Measurements from ENCODE around the gene HIF3A.
"Not testable (repeated sequence)": the region's sequence is repeated elsewhere in the genome, so short reads cannot be mapped to it uniquely, and the experiment has no call there.

Gene HIF3A

DNA sequence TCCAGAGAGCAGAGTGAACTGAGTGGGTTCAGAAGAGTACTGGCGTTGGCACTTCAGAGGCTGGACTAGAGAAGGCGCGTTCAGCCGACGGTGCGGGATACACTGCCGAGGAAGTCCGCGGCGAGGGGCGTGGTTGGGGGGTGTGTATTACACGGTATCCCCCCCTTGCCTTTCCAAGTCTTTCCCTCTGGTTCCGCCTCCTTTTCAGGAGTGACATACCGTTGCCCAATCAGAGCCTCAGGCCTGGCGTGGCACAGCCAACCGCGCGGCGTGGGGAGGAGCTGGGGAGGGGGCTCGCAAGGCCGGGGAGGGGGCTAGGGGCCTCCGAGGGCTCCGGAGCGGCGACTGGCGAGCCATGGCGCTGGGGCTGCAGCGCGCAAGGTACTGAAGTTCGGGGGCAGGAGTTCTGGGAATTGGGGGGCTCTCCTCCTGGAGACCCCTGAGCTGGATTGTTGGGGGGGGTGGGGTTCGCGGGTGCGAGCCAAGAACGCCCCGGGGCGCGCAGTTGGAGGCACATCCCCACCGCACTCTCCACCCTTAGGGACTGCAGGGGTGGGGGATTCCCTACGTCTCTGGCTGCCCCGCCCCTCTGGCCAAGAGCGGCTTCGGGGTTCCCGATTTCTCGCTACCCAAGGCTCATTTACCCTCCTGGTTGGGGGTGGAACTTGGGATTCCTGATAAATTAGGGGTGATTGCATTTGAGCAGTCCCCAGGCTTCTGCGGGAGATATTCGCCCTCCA, at the start of gene HIF3A:
HIF3A (plus strand) TSS at position 321 of the 740 bp plus-strand sequence; CDS start at position 356, 35 bp downstream.
- DNase-seq, result no peak

DNA sequence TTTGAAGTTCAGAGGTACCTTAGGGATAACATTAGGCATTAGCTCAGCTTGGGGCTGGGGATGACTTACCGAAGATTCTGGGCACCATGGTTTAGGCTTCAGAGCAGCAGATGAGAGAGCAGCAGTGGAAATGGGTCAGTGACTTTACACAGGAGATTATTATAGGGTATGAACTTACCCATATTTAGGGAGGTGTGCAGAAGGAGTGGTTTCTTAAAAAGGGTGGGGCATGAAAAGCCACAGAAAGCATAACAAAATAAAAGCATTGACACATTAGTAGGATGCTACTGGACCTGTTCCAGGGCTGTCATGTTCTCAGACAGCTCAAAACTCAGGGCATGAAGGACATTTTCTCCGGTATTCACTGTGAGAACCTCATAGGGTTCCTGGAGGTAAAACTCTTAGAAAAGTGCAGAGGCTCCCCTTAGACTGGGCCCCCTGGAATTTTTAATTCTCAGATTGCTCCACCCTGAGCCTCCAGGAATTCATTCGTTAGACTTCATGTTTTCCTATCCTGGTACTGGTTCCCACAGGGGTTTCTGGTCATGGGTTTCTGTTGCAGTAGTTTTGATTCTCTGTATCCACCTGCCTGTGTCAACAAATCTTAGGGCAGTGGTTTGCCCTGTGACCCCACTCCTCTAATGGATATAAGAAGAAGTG, 46.6 kb upstream of the HIF3A start:
- no peak for DNase-seq

DNA sequence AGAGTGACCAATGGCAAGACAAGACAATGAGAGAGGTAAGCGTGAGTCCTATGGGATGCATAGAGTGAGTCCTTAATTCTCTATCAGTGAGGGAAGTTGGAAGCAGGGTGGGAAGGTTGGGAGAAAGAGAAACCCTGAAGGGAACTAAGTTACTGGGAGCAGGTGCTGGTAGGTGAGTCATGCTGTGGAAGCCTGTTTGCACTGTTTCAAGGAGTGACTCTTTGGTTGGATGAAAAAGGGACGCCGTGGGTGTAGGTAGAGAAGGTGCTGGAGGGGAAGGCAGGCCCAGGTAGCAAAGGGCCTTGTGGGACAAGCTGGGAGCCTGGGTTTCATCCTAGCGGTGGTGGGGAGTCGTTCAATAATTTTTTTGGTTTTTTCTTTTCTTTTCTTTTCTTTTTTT, 45.4 kb upstream of the HIF3A start:
- DNase-seq, result no peak

DNA sequence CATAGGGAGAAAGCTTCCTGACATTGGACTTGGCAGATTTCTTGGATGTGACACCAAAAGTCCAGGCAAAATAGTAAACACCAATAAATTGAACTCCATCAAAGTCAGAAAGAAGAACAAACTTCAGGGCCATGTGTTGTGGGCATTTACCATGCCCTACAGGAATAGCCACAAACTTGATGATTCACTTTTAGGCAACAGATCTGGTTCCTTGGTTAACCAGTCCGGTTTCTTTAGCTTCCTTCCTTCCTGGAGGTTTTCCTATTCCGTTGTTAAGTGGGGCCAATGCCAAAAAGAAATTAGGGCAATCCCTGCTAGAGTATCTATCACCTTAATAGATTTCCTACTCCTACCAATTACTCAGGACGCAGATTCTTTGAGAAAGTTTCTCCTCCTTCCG, 42.1 kb upstream of the HIF3A start:
- DNase-seq, result no peak

DNA sequence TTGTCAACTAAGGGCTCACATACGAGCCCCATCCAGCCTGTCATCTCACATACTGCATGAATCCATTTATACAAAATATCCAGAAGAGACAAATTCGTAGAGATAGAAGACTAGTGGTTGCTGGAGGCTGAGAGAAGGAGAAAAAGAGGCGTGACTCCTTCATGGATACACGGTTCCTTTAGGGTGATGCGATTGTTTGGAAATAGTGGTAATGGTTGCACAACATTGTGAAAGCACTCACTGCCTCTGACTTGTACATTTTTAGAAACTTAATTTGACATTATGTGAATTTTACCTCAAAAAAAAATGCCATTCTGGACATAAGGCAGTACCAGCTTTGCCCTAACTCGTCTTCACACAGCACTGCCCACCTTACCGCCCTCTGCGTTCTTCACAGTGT, 40.0 kb upstream of the HIF3A start:
- DNase-seq, result no peak

DNA sequence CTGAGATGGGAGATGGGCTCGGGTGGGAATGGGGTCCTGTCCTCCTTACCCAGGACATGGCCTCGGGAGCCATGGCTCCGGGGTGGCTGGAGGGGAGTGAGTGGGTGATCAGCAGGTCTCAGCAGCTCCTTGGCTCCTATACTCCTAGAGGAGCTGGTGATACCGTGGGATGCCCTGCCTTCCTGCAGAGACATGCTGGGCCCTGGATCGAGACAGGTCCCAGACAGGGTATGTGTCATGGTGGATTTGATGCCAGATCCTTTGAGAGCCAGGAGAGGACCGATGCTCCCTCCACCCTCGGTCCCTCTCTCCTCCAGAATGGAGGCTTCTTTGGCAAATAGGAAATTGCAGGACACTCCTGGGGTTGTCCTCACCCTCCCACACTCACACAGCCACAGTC, 35.3 kb upstream of the HIF3A start:
- not testable (repeated sequence) for DNase-seq

DNA sequence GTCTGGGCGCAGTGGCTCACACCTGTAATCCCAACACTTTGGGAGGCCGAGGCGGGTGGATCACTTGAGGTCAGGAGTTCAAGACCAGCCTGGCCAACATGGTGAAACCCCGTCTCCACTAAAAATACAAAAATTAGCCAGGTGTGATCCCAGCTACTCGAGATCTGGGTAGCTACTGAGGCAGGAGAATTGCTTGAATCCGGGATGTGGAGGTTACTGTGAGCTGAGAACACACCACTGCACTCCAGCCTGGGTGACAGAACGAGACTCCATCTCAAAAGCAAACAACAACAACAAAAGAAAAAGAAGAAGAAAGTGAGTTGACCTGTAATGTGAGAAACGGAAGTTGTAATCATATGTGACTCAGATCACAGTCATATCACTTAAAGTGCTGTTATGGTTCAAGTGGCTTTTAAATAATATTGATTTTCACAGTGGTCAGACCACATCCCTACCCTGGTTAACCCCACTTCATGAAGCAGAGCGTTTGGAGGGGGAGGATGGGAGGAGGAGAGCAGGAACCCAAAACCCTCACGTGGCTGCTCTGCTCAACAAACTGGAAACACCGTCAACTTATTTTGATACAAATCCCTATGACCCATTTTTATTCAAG, 34.1 kb upstream of the HIF3A start:
- DNase-seq, result peak in 1 of 4 experiments; percentile 2

DNA sequence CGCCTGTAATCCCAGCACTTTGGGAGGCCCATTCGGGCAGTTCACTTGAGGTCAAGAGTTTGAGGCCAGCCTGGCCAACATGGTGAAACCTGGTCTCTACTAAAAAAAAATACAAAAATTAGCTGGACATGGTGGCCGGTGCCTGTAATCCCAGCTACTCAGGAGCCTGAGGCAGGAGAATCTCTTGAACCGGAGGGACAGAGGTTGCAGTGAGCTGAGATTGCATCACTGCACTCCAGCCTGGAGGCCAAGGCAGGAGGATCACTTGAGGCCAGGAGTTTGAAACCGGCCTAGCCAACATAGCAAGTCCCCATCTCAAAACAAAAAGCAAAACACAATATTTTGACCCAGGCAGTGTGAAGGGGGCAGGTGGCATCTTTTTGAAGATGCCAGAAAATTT, 32.0 kb upstream of the HIF3A start:
- DNase-seq, result not testable (repeated sequence)

DNA sequence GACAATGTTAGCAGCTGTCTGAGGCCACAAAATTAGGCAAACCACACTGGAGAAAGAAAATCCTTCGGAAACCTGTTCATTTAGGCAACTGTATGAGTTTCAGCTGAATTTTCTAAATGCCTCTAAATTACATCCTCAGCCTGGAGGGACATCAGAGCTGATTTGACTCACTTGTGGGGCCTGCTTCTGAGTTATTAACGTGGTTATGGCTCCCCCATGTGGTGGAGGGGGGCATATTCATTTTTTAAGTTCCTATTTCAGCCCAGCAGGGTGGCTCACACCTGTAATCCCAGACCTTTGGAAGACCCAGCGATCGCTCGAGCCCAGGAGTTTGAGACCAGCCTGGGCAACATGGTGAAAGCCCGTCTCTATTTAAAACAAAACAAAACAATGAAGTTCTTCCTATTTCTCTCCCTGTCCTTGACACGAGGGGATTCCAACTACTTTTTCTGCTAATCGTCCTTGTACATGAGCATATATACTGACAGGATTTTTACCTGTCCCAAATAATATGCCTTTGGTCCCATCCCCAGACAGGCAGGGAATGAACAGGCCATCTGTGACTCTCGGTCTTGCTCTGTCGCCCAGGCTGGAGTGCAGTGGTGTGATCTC, 31.5 kb upstream of the HIF3A start:
- DNase-seq, result peak; percentile 30 to 55 (median 45)

DNA sequence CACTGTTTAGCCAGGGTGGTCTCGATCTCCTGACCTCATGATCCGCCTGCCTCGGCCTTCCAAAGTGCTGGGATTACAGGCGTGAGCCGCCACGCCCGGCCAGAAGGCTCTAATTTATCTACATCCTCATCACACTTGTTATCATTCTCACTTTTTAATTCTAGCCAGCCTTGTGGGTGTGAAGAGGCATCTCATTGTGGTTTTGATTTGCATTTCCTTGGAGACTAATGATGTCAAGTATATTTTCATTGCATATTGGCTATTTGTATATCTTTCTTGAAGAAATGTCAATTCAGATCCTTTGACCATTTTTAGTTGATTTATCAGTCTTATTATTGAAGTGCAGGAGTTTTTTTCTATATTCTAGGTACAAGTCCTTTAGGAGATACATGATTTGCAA, 27.7 kb upstream of the HIF3A start:
- no peak for DNase-seq

DNA sequence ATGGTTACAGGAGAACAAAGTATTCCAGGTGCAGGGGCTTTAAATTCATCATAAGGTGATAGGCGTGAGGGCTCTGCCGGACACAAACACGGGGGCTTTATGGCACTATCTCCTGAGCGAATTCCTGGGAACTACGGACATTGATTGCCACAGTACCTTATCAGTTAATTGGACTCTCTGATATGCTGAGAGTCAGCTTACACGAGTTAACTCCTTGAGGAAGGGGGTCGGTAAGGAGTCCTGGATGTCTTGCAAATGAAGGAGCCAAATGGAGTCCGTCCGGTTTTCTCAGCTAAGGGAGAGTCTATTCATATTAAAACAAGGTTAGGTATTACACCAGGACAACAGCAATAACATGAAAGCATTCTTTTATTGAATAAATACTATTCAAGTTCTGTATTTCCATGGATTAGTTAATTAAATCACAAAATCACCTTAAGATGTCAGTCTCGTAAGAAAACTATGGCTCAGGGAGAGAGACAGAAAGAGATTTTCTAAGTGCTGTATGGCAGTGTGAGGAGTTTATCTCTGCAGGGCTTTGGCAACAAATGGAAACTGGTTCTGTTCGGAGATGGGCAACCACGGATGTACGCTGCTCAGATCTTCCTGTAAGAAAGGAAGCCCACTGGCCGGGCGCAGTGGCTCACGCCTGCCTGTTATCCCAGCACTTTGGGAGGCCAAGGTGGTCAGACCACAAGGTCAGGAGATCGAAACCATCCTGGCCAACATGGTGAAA, 26.2 kb upstream of the HIF3A start:
- no peak for DNase-seq

DNA sequence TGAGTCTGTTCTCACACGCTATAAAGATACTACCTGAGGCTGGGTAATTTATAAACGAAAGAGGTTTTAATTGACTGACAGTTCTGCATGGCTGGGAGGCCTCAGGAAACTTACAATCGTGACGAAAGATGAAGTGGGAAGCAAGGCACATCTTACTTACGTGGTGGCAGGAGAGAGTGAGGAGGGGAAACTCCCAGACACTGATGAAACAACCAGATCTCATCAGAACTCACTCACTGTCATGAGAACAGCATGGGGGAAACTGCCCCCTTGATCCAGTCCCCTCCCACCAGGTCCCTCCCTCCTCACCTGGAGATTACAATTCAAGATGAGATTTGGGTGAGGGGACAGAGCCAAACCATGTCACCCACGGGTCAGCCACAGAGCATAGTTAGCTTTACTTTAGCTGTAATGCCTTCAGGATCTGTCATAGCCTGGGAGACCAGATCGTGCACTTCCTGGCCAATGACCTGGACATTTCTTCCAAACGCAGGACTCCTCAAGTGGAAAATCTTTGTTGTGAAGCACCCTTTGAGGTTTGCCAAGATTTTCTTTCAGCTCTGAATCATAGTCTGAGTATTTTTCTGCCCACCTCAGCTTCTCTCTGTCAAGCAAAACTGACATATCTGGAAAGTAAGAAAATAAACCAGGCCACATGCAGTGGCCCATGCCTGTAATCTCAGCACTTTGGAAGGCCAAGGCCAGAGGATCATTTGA, 25.2 kb upstream of the HIF3A start:
- DNase-seq, result no peak

DNA sequence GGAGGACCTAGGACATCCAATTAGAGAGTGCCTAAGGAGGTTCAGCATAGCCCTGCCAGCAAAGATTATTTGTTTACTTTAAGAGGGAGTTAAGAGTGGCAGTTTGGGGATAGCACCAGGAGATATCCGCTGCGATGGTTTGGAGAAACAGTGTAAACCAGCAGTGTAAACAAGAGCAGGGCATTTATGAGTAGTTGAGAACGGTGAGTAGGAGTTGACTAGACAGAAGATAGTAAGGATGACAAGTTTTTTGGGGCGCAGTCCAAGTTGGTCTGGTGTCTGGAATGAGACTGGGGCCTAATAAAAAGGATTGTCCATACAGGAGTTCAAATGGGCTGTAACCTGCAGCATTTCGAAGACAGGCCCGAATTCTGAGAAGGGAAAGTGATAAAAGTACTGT, 22.9 kb upstream of the HIF3A start:
- not testable (repeated sequence) for DNase-seq

DNA sequence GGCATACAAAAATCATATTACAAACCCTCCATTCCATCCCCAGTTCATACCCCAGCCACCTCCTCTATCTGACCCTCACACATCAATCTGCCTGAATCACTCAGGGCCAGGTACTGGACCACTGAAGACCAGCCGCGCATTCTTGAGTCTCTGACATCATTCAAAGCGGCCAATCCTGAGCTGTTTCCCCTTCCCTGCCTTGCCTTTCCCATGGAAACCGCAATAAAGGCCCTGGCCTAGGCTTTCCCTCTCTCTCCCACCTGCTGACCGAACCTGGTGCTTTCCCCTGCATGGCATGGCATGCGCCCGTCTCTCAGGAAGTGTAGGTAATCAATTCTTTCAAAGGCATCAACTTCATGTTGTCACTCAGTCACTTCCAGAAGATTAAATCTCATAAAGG, 17.7 kb upstream of the HIF3A start:
- DNase-seq, result no peak

DNA sequence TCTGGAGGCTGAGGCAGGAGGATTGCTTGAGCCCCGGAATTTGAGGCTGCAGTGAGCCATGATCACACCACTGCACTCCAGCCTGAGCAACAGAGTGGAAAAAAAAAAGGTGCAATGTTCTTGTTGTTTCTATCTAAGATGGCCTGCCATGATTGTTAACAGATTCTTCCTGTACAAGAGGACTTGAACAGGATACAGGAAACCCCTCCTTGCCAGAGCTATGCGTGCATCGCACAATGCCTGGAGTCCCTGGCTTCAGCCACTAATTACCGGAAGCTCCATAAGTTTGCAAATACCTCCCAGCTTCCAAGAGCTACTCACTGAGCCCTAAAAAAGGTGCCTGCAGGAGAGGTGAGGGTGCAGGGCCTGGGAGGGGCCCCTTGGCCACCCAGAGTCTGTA, 13.1 kb upstream of the HIF3A start:
- no peak for DNase-seq

DNA sequence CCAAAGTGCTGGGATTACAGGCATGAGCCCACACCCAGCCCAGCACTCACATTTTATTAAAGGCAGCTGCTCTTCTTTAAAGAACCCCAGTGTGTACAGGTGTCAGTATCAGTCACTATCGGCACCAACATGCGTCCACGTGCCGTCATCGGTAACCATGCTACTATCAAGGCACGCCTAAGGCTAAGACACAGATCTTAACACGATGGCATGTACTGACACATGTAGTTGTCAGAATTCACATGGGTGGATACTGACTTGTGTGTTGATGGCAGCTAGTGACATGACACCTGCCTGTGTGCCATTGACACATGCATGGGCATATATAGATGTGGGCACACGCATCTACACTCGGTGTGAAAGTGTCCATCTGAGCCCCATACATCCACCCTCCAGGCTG, 12.2 kb upstream of the HIF3A start:
- DNase-seq, result no peak

DNA sequence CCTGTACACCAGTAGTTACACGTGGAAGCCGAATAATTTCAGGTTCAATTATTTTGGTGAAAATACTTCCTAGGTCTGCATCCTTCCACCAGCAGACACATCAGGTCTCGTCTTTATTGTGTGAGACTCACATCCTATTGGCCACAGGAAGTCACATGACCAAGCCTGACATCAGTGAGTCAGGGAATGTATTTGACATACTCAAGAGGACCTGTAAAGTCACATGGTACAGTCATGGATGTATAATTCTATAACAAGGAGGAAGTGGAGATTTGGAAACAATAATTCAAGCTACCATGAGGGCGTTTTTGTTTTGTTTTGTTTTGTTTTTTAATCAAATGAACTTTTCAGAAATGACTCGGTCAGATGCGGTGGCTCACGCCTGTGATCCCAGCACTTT, 9.3 kb upstream of the HIF3A start:
- DNase-seq, result no peak

DNA sequence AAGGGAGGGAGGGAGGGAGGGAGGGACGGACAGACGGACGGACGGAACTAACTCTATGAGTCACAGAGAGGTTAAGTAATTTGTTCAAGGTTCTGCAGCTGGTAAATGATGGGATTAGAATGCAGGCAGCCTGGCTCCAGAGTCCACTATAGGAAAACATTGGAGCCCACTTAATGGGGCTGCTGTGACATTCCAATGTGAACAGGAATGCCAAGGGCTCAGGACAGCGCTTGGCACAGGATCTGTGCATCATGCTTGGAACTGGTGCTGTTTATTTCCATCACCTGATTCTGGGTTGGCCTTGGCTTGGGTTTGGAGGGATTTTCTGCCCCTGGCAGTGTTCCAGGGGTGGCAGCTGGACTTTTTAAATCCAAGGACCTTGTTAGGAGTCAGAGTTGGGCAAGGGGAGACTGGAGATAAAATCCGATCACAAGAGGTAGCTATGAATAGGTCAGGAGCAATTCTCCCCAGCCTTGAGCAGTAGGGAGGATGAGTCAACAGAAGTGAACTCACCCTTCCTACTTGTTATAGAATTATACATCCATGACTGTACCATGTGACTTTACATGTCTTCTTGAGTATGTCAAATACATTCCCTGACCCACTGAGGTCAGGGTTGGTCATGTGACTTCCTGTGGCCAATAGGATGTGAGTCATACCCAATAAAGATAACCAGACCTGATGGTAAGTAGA, 7.8 kb upstream of the HIF3A start:
- no peak for DNase-seq

DNA sequence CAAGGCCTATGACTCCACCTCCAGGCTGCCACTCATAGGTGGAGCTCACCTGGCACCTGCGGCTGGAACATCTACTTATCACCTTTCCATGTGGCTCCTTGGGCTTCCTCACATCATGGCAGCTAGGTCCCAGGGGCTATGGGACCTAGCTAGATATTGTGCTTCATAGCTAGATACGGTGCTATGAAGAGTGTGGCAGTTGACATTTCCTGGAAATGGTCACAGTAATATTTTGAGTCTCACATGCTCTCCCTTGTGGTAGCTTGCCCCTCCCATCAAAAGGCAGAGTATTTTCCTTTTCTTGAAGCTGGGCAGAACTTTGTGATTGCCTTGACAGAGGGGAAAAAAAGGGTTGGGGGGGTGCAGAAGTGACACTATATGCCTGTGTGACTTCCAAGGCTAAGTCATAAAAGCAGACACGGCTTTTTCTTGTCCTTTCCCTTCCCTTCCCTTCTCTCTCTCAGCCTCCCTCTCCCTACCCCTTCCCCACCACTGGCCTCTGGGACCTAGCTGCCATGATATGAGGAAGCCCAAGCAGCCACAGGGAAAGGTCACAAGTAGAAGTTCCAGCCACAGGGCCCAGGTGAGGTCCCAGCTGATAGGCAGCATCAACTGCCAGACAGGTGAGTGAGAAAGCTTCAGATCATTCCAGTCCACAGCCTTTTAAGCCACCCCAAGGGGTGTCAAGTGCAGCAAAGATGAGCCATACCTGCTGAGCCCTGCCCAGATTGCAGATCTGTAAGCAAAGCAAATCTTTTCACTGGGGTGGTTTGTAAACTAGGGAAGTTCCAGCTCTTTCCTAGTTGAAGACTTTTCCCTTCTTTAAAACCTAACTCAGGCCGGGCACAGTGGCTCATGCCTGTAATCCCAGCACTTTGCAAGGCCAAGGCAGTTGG, 6.9 kb upstream of the HIF3A start:
- no peak for DNase-seq

DNA sequence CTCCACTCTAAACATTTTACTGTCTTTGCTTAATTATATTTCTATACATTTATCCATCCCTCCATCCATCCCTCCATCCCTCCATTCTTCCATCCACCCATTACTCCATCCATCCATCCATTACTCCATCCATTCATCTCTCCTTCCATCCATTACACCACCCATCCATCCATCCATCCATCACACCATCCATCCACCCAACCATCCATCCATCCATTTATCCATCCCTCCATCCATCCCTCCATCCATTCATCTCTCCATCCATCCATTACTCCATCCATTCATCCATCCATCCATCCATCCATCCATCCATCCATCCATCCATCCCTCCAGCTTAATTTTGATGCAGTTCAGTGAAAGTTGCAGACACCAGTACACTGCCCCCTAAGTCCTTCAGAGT, 5.0 kb upstream of the HIF3A start:
- no peak for DNase-seq

DNA sequence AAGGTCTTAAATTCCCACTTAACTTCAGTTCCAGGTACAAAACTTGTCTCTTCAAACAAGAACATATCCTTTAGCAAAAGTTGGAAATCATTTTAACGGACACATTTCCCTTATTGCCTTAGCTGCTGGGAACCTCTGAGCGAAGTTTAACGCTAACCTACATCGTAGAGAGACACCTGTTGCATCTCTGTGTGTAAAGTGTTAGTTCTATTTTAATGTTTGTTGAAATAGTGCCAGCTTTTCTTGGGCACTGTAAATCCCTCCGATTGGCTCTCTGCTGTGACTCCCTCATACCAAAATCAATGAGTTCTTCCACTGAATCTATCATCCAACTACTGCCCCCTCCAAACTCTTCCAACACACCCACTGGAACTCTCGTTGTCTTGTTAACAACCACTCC, 2.3 kb upstream of the HIF3A start:
- no peak for DNase-seq

Data from activated CD4-positive, CD25-positive, alpha-beta regulatory T cell (primary cell).